ENCODE data around the gene CLCA2.

The CLCA2 gene

GRCh38 chr1:86435327-86435726 lies 11.4 kb downstream of the CLCA2 start (continued):
- TF ChIP-seq ZNF391 (tag by site-specific recombination; IDR thresholded peaks at IDR 0.05; ENCODE audit: borderline replicate concordance, low read depth) (no peak), ZBTB26 (tag by site-specific recombination; optimal IDR thresholded peaks at IDR 0.05) (no peak), ZNF280C (tag by site-specific recombination; IDR thresholded peaks at IDR 0.05) (no peak), ZNF510 (tag by site-specific recombination; IDR thresholded peaks at IDR 0.05; ENCODE audit: insufficient replicate concordance) (no peak), RBAK (tag by site-specific recombination; IDR thresholded peaks at IDR 0.05) (no peak), ZNF488 (tag by site-specific recombination; IDR thresholded peaks at IDR 0.05) (no peak), OVOL3 (tag by site-specific recombination; IDR thresholded peaks at IDR 0.05) (no peak), ZNF629 (tag by site-specific recombination; IDR thresholded peaks at IDR 0.05) (no peak)

GRCh38 chr1:86436041-86436440 lies 12.1 kb downstream of the CLCA2 start:
- CTCF ChIA-PET = interaction anchor here (0.5 kb wide), 1 partner anchor 66 kb away, joined by 3 read pairs; no protein-coding TSS in a partner anchor
- POLR2A ChIA-PET = no interaction called here
- TF ChIP-seq PRDM1 (tag by site-specific recombination; IDR thresholded peaks at IDR 0.05) (no peak), ZNF16 (tag by site-specific recombination; IDR thresholded peaks at IDR 0.05; ENCODE audit: low read depth) (no peak), ZNF18 (tag by site-specific recombination; IDR thresholded peaks at IDR 0.05) (no peak), MZF1 (tag by site-specific recombination; IDR thresholded peaks at IDR 0.05; ENCODE audit: borderline replicate concordance) (no peak), ZNF549 (tag by site-specific recombination; IDR thresholded peaks at IDR 0.05) (no peak), ZNF239 (tag by site-specific recombination; IDR thresholded peaks at IDR 0.05) (no peak), ZNF501 (tag by site-specific recombination; IDR thresholded peaks at IDR 0.05) (no peak), ZNF837 (tag by site-specific recombination; IDR thresholded peaks at IDR 0.05) (no peak), ZNF2 (tag by site-specific recombination; IDR thresholded peaks at IDR 0.05) (no peak), ZFP3 (tag by site-specific recombination; IDR thresholded peaks at IDR 0.05; ENCODE audit: low read depth) (no peak), BCL11B (tag by site-specific recombination; IDR thresholded peaks at IDR 0.05; ENCODE audit: low read depth) (no peak), KLF1 (tag by site-specific recombination; IDR thresholded peaks at IDR 0.05) (no peak), ZNF518A (tag by site-specific recombination; conservative IDR thresholded peaks at IDR 0.05; ENCODE audit: low read depth) (no peak), ZBTB11 (tag by site-specific recombination; conservative IDR thresholded peaks at IDR 0.05; ENCODE audit: low read depth) (no peak), ZNF114 (tag by site-specific recombination; IDR thresholded peaks at IDR 0.05) (no peak)

More at GRCh38 chr1:86436041-86436440, 12.1 kb downstream of the CLCA2 start:
- Histone ChIP-seq H3K4me3 (ENCODE audit: low read depth, low read length) (no peak overlapping the region), H3K4me1 (ENCODE audit: control insufficient read depth, insufficient read depth, low read length) (no peaks in the 10 kb centered on the region), H3K27ac (ENCODE audit: extremely low read depth, low read depth, low read length) (no peak overlapping the region), H3K9me3 (ENCODE audit: control insufficient read depth, insufficient read depth, low read depth, low read length) (no peaks in the 10 kb centered on the region), H3K36me3 (ENCODE audit: control insufficient read depth in 2 of 2, insufficient read depth in 1 of 2, low read length in 2 of 2) (no peaks in the 10 kb centered on the region)
